ENCODE results near the gene AGK. TPM values are rescaled to one million over a fixed set of nuclear protein-coding genes. Genes with fewer than 3 reads are reported as not detected.
A peak's percentile ranks its signal among the peaks of the same experiment; 100 is the strongest.

Gene AGK
- total RNA-seq, 1 donor: 43.2 TPM

DNA sequence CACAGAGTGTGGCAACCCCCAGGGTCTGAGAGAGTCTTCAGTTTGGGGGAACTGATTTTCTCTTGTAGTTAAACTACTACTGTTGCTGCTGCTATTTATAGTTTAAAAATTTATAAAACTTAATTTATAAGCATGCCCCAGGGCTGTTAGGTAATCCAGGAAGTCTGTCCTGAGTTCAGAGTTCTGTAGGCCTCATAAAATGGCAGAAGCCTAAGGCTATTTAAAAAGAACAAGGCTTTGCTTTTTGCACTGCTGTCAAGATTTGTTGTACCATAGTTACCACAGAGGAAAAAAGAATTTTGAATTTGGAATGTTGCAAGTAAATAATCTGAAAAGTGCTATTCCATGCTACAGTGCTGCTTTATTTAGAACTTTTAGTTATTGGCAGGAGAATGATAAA, 66.1 kb downstream of the AGK start:
- no peak for TF ChIP-seq CTCF (IDR thresholded peaks at IDR 0.05; ENCODE audit: insufficient read depth, low read depth, low read length)
- peak; percentile 59 for DNase-seq (ENCODE audit: low read depth)
- H3K4me3 ChIP-seq (ENCODE audit: low read depth, low read length): no peak overlapping the region

DNA sequence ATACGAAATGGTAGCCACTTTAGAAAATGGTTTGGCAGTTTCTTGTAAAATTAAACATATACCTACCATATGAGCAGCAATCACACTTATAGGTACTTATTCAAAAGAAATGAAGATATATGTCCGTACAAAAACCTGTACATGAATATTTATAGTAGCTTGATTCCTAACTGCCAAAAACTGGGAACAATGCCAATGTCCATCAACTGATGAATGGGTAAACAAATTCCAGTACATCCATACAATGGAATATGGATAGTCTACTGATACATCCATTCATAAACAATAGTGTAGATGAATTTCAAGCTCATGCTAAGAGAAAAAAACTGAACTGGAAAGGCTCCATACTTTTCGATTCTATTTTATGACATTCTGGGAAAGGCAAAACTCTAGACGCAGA, 68.5 kb downstream of the AGK start:
- no peak for DNase-seq (ENCODE audit: low read depth)

DNA sequence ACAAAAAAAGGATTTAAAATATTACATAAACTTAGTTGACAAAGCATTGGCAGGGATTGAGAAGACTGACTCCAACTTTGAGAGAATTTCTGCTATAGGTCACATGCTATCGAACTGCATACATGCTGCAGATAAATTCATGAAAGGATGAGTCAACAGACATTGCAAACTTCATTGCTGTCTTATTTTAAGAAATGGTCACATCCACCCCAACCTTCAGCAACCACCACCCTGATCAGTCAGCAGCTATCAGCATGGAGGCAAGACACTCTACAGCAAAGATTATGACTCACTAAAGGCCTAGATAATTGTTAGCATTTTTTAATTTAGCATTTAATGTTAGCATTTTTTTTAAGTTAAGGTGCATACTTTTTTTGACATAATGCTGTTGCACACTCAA, 73.6 kb downstream of the AGK start:
- no peak overlapping the region for H3K4me3 ChIP-seq (ENCODE audit: low read depth, low read length)
- TF ChIP-seq CTCF (IDR thresholded peaks at IDR 0.05; ENCODE audit: insufficient read depth, low read depth, low read length): no peak
- DNase-seq (ENCODE audit: low read depth): no peak

More for the DNA sequence above, 68.5 kb downstream of the AGK start:
- TF ChIP-seq CTCF (IDR thresholded peaks at IDR 0.05; ENCODE audit: insufficient read depth, low read depth, low read length): no peak
- no peak overlapping the region for H3K4me3 ChIP-seq (ENCODE audit: low read depth, low read length)

DNA sequence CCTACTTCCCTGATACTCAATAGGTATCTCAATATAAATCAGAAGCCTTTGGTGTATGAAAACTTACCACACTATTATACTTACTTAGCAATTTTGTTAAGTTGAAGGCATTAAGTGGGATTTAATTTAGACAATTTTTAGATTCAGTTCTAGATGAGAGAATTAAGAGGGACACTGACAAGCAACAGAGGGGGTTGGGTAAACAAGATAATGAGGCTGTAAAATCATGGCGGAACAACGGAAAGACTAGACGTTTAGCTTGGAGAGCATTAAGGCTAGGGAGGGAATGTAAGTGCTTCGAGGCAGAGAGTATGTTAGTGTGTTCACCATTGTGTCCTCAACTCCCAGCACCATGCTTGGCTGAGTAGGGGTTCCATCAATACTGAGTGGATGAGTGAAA, 79.4 kb downstream of the AGK start:
- H3K4me3 ChIP-seq (ENCODE audit: low read depth, low read length): no peak overlapping the region
- DNase-seq (ENCODE audit: low read depth): no peak
- no peak for TF ChIP-seq CTCF (IDR thresholded peaks at IDR 0.05; ENCODE audit: insufficient read depth, low read depth, low read length)

DNA sequence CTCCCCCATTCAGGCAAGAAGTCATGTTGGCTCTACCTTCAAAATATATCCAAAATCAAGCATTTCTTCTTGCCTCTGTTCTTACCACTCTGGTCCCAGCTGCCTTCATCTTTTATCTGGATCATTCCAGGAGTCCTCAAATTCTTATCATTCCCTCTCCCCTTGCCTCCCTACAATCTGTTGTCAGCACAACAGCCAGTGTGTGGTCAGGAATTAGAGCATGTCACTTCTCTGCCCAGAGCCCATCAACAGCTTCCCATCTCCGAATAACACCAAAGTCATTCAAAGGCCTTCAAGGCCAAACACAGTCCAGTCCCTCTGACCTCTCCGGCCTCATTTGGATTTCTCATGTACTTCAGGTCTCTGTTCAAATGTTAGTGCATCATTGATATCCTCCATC, 80.3 kb downstream of the AGK start:
- no peak overlapping the region for H3K4me3 ChIP-seq (ENCODE audit: low read depth, low read length)
- no peak for TF ChIP-seq CTCF (IDR thresholded peaks at IDR 0.05; ENCODE audit: insufficient read depth, low read depth, low read length)
- DNase-seq (ENCODE audit: low read depth): no peak

DNA sequence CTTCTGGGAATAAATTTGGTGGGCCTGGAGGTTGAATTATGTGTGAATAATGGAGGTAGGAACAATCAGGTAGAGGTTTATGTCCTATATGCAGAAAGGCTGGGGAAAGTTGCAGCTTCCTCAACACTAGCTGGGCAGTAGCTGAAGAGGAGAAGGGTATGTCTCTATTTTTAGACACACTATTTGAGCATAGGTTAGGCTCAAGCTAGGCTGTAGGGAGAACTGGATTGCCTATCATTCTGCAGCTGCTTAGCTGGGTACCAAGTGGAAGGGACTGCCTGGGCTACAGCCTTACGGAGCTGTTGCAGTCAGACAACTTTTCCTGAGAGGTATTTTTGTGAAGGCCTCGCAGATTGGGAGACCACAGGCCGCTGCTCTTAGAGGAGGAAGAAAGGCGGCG, 82.9 kb downstream of the AGK start:
- no peak for TF ChIP-seq CTCF (IDR thresholded peaks at IDR 0.05; ENCODE audit: insufficient read depth, low read depth, low read length)
- no peak overlapping the region for H3K4me3 ChIP-seq (ENCODE audit: low read depth, low read length)
- no peak for DNase-seq (ENCODE audit: low read depth)

DNA sequence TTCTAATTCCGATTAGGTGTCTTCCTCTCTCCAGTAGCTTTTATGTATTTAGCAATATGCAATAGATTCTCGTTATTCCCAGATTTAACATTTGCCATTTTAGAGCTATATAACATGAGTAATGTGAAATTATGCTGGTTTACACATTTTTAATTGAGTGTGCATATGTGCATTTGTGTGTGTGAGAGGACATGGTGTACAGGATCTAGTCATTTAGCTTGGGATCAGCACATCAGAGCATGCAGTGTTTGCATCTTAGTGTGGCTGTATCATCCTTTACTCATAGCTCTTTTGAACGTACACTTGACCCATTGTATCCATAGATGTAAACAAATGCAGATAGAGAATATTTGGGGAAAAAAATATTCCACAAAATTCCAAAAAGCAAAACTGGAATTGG, 84.8 kb downstream of the AGK start:
- no peak overlapping the region for H3K4me3 ChIP-seq (ENCODE audit: low read depth, low read length)
- DNase-seq (ENCODE audit: low read depth): no peak
- no peak for TF ChIP-seq CTCF (IDR thresholded peaks at IDR 0.05; ENCODE audit: insufficient read depth, low read depth, low read length)

All from fibroblast of villous mesenchyme (primary cell).